Erythroblast (primary cell): Measurements from ENCODE around the gene CCDC197.

ENCODE experiments used
- DNase-seq, 2 experiments: peaks; one replicate each; lab custom pipeline; 2025; lab: John Stamatoyannopoulos, UW
- GATA1 ChIP-seq: IDR thresholded peaks from 2 replicates; pipeline ENCODE4 v1.6.1; 2011; ENCODE audit warnings: low read depth, mild to moderate bottlenecking, control low read depth, low read length, moderate library complexity
- POLR2A ChIP-seq: IDR thresholded peaks from 2 replicates; pipeline ENCODE4 v1.6.1; 2011; ENCODE audit warnings: mild to moderate bottlenecking, low read length

The CCDC197 gene

DNA sequence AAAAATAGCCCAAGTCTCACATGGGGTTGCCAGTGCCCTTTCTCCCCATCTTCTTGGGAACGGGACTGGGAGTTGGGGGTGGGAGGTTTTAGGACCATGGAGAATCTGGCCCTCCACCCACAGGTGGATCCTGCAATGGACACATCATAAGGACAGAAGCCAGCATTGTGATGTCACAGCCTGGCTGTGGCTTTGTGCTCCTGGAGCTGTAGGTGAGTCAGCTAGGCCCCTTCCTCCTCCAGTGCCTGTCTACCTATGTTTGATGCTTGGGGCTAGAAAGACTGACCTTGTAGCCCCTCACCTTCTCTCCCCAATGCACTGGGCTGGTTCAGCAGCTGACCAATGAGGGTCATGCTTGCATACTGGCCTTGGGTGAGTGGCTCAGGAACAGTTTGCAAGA, at the start of gene CCDC197:
CCDC197 (plus strand) TSS at position 220 of the 400 bp plus-strand sequence. CDS start 831 bp downstream, outside the sequence.
- TF ChIP-seq GATA1 (no peak), POLR2A (no peak)
- no peak for DNase-seq

DNA sequence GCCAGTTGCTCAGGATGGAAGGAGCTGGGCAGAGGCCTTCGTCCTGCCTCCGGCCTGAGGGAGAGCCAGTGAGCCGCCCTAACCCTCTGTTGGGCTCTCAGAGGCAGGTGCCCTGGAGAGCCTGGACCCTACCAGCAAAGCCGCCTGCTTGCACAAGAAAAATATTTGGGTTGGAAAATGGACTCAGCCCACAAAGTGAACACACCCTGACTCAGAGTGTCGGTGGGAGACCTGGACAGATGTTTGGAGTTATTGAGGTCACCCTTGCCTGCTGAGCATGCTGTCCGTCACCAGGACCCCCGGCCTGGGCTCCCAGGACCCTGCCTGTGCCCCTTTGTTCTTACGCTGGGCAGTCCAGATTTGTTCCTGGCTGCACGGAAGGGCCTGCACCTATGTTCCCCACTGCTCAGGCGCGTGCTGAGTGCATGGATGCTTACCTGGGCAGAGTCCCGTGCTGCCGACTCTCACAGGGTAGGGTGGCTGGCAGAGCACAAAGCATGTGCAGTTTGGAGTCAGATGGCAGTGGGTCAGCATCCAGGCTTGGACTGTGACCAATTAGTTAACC, 47.5 kb upstream of the CCDC197 start:
- DNase-seq = no peak

DNA sequence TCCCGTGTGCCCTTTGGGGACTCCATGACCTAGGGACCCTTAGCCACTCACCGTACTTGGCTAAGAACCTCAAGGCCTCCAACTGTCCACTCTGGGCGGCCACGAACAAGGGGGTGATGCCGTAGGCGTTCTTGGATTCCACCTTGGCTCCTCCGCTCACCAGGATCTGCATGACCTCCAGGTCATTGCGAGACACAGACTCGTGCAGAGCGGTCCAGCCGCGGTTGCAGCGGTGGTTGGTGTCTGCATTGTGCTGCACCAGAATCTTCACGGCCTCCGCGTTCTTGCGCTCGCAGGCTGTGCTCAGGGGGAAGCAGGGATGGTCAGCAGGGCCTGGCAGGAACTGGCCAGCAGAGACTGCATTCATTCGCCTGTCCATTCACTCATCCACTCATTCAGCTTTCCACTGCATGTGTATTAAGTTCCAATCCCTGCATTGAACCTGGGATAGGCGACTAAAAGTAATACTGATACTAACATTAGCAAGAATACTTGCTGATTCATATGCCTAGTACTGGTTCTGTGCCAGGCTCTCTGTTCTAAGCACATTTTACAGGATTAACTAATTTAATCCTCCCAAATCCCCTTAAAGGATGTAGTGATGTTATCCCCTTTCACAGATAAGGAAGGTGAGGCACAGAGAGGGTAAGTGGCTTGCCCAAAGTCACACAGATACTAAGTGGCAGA, 46.0 kb upstream of the CCDC197 start:
- no peak for TF ChIP-seq GATA1
- TF ChIP-seq POLR2A = no peak
- no peak for DNase-seq

More for the DNA sequence above, 47.5 kb upstream of the CCDC197 start:
- TF ChIP-seq POLR2A = no peak
- TF ChIP-seq GATA1 = no peak

DNA sequence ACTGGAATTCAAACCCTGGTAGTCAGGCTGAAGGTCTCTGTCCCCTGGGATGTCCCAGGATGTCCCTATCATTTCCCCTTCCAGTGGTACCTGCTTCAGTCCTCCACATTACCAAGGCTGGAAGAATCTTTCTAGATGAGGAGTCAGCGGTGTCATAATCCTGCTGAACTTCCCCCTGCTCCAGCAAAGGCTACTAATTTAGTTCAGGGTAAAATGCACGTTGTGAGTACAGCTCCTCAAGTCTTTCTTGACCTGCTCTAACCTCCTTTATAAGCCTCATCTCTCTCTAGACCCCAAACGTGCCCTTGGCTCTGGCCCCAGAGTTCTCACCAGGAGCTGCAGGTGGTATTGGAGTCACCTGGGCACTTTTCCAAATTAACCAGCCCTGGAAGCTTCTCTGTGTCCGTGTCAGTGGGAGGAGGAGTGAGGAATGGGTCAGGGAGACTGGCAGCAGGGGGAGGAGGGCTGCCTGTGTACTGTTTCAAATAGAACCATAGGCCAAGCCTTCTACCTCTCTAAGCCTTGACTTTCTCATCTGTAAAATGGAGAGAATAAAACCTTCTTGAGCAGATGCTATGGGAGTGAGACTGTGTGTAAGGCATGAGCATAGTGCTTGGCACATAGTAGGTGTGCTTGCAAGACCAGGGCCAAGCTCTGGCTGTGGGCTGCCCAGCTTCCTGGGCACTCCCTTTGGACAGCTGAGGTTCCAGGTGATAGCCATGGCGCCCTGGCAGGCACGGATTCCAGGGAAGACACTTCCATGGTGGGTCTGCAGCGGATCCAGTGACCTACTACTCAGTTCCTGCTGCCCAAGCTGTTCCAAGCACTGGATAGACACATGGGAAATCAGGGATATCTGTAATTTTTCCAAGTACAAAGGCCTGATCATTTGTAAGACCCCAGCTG, 45.2 kb upstream of the CCDC197 start:
- DNase-seq = no peak
- TF ChIP-seq POLR2A (no peak), GATA1 (no peak)

DNA sequence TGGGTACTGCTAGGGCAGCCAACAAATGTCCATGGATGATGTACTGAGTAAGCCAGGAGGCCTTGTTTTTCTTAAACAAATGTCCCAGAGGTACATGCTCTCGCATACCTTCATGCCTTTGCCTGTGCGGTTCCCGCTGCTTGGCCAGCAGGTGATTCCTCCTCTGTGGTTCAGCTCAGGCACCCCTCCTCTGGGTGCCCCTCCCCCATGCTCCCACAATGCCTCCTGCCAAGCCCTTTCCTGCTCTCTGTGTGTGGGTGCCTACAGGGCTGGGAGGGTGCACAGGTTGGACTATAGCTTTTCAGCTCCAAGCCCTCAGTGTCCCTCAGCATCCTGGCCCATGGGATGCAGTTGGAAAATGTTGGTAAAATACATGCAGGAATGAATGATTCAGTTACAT, 44.3 kb upstream of the CCDC197 start:
- TF ChIP-seq GATA1 (no peak), POLR2A (no peak)
- DNase-seq = no peak

DNA sequence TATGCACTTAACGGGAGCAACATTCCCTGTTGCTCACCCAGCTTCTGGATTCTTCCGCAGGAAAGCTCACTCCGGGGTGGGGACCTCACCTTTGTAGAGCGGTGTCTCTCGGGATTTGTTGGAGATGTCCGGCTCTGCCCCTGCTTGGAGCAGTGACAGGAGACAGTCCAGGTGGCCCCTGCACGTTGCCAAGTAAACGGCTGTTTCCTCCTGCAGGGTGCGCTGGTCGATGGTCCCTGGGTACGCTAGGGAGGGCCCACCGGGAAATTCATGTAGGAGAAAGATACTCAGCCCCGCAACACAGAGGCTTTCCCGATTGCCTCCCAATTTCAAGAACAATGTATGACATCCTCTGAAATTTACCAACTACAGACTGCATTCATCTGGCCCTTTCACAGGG, 43.8 kb upstream of the CCDC197 start:
- no peak for TF ChIP-seq GATA1
- no peak for TF ChIP-seq POLR2A
- no peak for DNase-seq

DNA sequence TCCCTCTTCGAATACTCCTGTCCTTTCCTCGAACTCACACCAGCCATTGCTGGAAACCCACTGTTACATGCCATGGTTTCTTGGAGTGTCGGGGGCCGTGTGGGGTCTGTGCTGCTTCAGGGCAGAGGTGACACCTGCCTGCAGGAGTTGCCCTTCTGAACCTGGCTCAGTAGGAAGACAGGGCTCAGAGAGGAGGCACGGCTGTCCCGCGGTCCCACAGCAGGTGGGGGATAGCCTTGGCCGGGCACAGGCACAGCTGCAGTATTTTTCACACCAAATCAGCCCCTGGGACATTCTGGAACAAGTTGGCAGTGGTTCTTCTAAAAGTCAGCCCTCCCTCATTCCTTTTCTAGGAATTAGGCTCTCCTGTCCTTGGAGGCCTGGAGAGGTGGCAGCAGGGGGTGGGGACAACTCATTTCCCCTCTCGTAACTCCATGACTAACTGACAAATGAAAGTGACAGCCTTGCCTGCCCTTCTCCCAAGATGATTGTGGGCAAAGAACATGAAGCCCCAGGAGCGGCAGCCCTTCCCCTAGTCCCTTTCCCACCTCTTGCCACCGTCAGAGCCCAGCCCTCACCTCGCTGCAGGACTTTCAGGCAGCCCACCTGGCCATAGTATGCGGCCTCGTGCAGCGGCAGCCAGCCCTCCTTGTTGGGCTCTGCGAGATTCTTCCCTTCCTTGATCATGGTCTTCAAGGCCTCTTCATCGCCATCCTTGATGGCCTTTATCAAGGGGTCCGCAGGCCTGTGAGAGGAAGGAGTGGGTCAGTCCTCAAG, 43.2 kb upstream of the CCDC197 start:
- DNase-seq = no peak

DNA sequence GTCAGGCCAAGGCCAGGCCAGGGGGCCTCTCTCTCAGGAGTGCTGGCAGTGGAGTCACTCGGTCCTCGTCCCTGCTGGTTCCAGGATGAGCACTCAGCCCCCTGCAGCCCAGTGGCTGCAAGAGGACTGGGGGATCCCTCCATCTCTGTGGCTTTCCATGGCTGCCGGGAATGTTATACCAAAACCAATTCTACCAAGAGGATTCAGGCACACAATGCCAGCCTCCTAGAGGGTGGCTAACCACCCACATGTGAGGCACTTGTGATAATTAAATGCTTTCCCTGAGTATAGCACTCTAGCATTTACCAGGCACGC, 42.6 kb upstream of the CCDC197 start:
- TF ChIP-seq GATA1 = no peak
- no peak for TF ChIP-seq POLR2A
- no peak for DNase-seq

More for the DNA sequence above, 43.2 kb upstream of the CCDC197 start:
- no peak for TF ChIP-seq GATA1
- no peak for TF ChIP-seq POLR2A

DNA sequence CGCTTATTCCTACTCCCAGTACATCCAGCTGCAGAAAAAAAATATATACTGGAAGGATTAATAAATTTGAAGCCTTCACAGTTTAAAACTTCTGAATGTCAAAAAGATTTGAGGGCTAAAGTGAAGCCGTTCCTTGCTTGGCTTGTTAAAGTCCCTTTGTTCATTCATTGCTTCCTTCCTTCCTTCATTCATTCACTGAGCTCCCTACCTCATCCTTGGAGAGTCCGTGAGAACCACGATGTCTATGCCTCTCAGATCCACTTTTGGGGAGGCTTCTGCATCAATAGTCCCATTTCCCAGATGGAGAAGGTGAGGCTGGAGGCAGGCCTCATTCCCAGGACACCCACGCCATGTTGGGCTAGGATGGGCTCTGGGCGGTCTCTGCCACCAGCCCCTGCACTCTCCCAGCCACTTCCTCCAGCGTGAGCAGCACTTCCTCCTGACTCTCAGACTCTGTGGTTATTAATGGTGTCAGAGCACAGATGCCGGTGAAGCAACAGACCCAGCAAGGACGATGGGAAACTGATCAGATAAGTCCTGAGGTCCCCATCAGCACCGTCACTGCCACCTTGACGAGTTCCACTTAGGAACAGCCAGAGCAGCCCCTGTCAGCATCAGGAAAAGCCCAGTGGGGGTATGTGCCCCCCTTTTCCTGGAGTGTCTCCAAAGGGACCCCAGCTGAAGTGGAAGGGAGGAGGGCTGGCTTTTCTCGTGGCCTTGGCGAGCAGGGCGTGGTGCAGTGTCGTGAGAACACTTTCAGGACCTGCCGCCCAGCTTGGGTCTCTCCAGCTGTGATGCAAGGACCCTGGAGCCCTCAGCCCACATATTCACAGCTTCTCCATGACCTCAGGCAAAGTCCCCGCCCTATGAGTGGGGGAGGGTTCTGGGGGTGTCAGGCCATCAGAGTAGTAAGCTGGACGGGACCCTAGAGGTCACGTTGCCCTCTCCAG, 41.9 kb upstream of the CCDC197 start:
- DNase-seq = peak in 1 of 2 experiments; percentile 4
- TF ChIP-seq GATA1 = no peak
- no peak for TF ChIP-seq POLR2A

DNA sequence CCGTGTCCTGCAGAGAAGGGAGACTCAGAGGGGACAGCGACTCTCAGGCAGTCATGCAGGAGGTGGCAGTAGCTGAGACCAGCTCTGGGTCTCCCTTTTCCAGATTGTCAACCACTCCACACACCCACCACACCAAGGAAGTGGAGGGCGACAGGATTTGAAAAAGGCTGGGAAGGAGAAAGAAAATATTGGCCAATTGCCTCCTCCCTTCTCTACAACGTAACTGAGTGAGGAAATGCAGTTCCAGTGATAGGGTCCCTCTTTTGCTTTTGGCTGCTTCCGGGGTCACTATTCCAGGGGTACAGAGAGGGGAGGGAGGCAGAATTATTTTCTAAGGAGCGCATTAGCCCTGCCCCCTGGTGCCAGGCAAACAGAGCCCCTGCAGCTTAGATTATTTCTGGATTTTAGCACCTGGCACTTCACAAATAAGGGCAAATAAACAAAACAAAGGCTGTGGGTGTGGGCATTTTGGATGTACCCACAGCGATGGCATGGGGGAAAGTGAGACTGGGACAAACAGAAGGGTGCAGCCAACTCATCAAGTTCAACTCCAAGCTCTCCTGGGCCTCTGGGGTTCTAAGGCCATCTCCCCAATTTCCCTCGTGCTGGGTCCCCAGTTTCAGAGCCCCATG, 41.1 kb upstream of the CCDC197 start:
- DNase-seq = no peak
- TF ChIP-seq POLR2A (no peak), GATA1 (no peak)

DNA sequence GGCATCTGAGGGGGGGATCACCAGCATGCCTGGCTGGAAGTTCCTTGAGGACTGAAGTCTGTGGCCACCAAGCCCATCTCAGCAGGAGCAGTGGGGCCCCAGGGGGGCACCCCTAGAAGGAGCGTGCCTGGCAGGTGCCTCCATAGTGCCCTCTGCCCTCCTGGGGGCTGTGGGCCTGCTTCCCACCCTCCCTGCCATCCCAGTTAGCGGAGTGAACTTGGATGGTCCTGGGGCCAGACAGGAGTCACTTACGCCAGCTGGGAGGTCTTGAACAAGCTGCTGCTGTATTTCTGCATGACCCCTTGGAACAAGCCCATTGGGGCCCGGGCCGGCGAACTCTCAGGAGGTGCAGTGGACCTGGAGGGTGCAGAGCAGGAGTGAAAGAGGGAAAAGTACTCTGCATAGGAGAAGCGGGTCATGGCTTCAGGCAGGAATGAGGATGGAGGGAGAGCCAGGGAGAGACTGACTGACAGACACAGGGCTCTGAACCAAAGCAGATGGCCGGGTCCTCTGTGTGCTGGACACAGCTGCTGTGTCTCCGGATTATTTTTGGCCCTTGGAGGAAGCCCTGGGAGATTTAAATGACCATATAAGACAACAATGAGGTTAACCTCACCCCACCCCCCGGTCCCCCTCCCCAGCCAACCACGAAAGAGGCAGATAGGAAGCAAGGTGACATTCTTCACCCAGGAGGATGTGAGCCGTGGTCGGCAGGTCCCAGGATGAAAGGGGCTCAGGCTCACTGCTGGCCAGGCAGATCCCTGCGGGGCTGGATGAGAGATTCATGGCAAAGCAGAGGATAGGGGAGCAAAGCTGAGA, 40.4 kb upstream of the CCDC197 start:
- no peak for DNase-seq
- no peak for TF ChIP-seq POLR2A
- TF ChIP-seq GATA1 = no peak

DNA sequence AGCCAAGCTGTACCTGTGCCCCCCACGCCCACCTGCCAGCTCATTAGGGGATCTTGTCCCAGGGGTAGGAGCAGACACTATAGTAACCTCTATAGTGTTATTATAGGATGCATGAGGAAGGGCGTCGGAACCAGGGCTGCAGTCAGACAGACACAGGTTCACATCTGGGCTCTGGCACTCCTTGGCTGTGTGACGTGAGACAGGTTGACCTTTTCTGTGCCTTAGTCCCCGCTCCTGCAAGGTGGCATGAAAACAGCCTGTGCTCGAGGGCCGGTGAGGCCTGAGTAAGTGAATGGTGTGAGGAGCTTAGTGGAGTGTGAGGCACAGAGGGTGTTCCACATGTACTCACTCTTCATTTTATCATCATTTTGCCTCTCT, 39.8 kb upstream of the CCDC197 start:
- DNase-seq = no peak
- TF ChIP-seq POLR2A = no peak
- TF ChIP-seq GATA1 = no peak
